Measurements from ENCODE around the gene CSMD2.

GRCh38 chr1:33618636-33619035, 546.4 kb downstream of the CSMD2 start:
- TF ChIP-seq PPARA (CRISPR knock-in tag; IDR thresholded peaks at IDR 0.05; ENCODE audit: borderline replicate concordance), result no peak
- no peak for TF ChIP-seq RARB (CRISPR knock-in tag; IDR thresholded peaks at IDR 0.05)
- TF ChIP-seq, protein P1, sequence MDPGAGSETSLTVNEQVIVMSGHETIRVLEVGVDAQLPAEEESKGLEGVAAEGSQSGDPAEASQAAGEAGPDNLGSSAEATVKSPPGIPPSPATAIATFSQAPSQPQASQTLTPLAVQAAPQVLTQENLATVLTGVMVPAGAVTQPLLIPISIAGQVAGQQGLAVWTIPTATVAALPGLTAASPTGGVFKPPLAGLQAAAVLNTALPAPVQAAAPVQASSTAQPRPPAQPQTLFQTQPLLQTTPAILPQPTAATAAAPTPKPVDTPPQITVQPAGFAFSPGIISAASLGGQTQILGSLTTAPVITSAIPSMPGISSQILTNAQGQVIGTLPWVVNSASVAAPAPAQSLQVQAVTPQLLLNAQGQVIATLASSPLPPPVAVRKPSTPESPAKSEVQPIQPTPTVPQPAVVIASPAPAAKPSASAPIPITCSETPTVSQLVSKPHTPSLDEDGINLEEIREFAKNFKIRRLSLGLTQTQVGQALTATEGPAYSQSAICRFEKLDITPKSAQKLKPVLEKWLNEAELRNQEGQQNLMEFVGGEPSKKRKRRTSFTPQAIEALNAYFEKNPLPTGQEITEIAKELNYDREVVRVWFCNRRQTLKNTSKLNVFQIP (CRISPR knock-in tag; IDR thresholded peaks at IDR 0.05; ENCODE audit: borderline replicate concordance, low read depth), result no peak

All from SK-N-SH treated with all-trans-retinoic acid at 6 μM for 48 hours (cell line).